ENCODE results near the gene APOA5. TPM values are rescaled to one million over a fixed set of nuclear protein-coding genes. Genes with fewer than 3 reads are reported as not detected.

APOA5 gene
- total and polyA plus RNA-seq, 2 of the 13 experiments (the other 11 are each of a cell fraction or from before 2014, with no cell fraction given) = 44.0 to 49.1 TPM

DNA sequence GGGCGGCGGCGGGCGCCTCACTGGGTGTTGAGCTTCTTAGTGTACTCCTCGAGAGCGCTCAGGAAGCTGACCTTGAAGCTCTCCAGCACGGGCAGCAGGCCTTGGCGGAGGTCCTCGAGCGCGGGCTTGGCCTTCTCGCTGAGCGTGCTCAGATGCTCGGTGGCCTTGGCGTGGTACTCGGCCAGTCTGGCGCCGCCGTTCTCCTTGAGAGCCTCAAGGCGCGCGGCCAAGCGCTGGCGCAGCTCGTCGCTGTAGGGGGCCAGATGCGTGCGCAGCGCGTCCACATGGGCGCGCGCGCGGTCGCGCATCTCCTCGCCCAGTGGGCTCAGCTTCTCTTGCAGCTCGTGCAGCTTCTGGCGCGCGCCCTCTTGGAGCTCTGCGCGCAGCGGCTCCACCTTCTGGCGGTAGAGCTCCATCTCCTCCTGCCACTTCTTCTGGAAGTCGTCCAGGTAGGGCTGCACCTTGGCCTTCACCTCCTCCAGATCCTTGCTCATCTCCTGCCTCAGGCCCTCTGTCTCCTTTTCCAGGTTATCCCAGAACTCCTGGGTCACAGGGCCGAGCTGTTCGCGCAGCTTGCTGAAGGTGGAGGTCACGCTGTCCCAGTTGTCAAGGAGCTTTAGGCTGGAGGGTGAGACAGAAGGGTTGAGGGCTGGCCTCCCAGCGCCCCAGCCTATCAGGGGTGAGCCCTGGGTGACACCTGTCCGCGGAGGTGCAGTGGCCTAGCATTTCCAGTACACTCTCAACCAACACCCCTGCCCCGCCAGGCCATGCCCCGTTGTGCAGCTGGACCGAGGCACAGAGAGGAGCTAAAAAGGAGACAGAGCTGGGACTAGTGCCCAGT lies 44.3 kb upstream of the APOA5 start (continued):
- TF ChIP-seq, protein P1, sequence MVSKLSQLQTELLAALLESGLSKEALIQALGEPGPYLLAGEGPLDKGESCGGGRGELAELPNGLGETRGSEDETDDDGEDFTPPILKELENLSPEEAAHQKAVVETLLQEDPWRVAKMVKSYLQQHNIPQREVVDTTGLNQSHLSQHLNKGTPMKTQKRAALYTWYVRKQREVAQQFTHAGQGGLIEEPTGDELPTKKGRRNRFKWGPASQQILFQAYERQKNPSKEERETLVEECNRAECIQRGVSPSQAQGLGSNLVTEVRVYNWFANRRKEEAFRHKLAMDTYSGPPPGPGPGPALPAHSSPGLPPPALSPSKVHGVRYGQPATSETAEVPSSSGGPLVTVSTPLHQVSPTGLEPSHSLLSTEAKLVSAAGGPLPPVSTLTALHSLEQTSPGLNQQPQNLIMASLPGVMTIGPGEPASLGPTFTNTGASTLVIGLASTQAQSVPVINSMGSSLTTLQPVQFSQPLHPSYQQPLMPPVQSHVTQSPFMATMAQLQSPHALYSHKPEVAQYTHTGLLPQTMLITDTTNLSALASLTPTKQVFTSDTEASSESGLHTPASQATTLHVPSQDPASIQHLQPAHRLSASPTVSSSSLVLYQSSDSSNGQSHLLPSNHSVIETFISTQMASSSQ (IDR thresholded peaks at IDR 0.05; ENCODE audit: low read depth) = no peak
- TF ChIP-seq, protein P1 (CRISPR knock-in tag; IDR thresholded peaks at IDR 0.05; ENCODE audit: borderline replicate concordance) = no peak; the same call in 1 of the 2 replicates
- TF ChIP-seq LCORL (IDR thresholded peaks at IDR 0.05) (no peak), LCORL (CRISPR knock-in tag; IDR thresholded peaks at IDR 0.05) (no peak; the same call in 1 of the 2 replicates), NFE2 (CRISPR knock-in tag; IDR thresholded peaks at IDR 0.05) (no peak), ZNF205 (CRISPR knock-in tag; IDR thresholded peaks at IDR 0.05) (no peak), MAFF (IDR thresholded peaks at IDR 0.05; ENCODE audit: low read depth, low read length) (no peak), BRD4 (CRISPR knock-in tag; IDR thresholded peaks at IDR 0.05) (no peak), NFYB (CRISPR knock-in tag; IDR thresholded peaks at IDR 0.05) (no peak), KLF16 (CRISPR knock-in tag; IDR thresholded peaks at IDR 0.05) (peak in 1 of 2 experiments; percentile 75; a peak in 2 of 4 replicates), EHMT2 (IDR thresholded peaks at IDR 0.05; ENCODE audit: borderline replicate concordance, low read depth, low read length) (no peak)
- TF ChIP-seq, protein P2, sequence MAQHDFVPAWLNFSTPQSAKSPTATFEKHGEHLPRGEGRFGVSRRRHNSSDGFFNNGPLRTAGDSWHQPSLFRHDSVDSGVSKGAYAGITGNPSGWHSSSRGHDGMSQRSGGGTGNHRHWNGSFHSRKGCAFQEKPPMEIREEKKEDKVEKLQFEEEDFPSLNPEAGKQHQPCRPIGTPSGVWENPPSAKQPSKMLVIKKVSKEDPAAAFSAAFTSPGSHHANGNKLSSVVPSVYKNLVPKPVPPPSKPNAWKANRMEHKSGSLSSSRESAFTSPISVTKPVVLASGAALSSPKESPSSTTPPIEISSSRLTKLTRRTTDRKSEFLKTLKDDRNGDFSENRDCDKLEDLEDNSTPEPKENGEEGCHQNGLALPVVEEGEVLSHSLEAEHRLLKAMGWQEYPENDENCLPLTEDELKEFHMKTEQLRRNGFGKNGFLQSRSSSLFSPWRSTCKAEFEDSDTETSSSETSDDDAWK (CRISPR knock-in tag; IDR thresholded peaks at IDR 0.05) = no peak
- TF ChIP-seq, protein P3, sequence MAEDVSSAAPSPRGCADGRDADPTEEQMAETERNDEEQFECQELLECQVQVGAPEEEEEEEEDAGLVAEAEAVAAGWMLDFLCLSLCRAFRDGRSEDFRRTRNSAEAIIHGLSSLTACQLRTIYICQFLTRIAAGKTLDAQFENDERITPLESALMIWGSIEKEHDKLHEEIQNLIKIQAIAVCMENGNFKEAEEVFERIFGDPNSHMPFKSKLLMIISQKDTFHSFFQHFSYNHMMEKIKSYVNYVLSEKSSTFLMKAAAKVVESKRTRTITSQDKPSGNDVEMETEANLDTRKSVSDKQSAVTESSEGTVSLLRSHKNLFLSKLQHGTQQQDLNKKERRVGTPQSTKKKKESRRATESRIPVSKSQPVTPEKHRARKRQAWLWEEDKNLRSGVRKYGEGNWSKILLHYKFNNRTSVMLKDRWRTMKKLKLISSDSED (CRISPR knock-in tag; IDR thresholded peaks at IDR 0.05) = no peak
- TF ChIP-seq, protein P4, sequence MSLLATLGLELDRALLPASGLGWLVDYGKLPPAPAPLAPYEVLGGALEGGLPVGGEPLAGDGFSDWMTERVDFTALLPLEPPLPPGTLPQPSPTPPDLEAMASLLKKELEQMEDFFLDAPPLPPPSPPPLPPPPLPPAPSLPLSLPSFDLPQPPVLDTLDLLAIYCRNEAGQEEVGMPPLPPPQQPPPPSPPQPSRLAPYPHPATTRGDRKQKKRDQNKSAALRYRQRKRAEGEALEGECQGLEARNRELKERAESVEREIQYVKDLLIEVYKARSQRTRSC (CRISPR knock-in tag; IDR thresholded peaks at IDR 0.05; ENCODE audit: low read depth) = no peak
- TF ChIP-seq, protein P5, sequence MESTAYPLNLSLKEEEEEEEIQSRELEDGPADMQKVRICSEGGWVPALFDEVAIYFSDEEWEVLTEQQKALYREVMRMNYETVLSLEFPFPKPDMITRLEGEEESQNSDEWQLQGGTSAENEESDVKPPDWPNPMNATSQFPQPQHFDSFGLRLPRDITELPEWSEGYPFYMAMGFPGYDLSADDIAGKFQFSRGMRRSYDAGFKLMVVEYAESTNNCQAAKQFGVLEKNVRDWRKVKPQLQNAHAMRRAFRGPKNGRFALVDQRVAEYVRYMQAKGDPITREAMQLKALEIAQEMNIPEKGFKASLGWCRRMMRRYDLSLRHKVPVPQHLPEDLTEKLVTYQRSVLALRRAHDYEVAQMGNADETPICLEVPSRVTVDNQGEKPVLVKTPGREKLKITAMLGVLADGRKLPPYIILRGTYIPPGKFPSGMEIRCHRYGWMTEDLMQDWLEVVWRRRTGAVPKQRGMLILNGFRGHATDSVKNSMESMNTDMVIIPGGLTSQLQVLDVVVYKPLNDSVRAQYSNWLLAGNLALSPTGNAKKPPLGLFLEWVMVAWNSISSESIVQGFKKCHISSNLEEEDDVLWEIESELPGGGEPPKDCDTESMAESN (CRISPR knock-in tag; conservative IDR thresholded peaks at IDR 0.05) = peak; percentile 55; the same call in 1 of the 2 replicates
- TF ChIP-seq, protein P6, sequence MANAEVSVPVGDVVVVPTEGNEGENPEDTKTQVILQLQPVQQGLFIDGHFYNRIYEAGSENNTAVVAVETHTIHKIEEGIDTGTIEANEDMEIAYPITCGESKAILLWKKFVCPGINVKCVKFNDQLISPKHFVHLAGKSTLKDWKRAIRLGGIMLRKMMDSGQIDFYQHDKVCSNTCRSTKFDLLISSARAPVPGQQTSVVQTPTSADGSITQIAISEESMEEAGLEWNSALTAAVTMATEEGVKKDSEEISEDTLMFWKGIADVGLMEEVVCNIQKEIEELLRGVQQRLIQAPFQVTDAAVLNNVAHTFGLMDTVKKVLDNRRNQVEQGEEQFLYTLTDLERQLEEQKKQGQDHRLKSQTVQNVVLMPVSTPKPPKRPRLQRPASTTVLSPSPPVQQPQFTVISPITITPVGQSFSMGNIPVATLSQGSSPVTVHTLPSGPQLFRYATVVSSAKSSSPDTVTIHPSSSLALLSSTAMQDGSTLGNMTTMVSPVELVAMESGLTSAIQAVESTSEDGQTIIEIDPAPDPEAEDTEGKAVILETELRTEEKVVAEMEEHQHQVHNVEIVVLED (CRISPR knock-in tag; IDR thresholded peaks at IDR 0.05; ENCODE audit: borderline replicate concordance) = no peak

Measured in HepG2 (cell line).